Common myeloid progenitor, CD34-positive (primary cell): ENCODE measurements around the gene ATRX. TPM values are rescaled to one million over a fixed set of nuclear protein-coding genes. Genes with fewer than 3 reads are reported as not detected.
"Not testable (repeated sequence)": the region's sequence is repeated elsewhere in the genome, so short reads cannot be mapped to it uniquely, and the experiment has no call there.

Experiments
- CTCF ChIA-PET: fragments of 350-600 bp; sonication (Branson Sonifier 250); formaldehyde crosslinking; loops from one replicate; lab custom pipeline; 2021; ENCODE audit warnings: antibody characterized with exemption; lab: Charles Lee
- POLR2A ChIA-PET: fragments of 350-600 bp; sonication (Branson Sonifier 250); formaldehyde crosslinking; loops from one replicate; lab custom pipeline; 2021; ENCODE audit warnings: antibody characterized with exemption; lab: Charles Lee
- DNase-seq, 3 donors: peaks; one replicate each; pipeline versions ENCODE4 v3.0.0 to v3.0.0-alpha.2; 2013
- H3K27ac ChIP-seq, 2 experiments: 1 replicate in 1 of 2; 2 replicates in 1 of 2; pipeline ENCODE4 v1.7.0; 2013; ENCODE audit warnings: inconsistent platforms in 2 of 2, low read length in 2 of 2, mild to moderate bottlenecking in 2 of 2, low read depth in 1 of 2, moderate library complexity in 1 of 2; ENCODE audit not compliant: severe bottlenecking in 2 of 2, insufficient read depth in 1 of 2, poor library complexity in 1 of 2
- H3K27me3 ChIP-seq, 5 experiments: replicated peaks in 2 of 5; 1 replicate in 3 of 5; 2 replicates in 2 of 5; pipeline versions ENCODE4 v1.6.1 to v1.7.0; 2013; ENCODE audit warnings: low read length in 4 of 5, mild to moderate bottlenecking in 2 of 5, moderate library complexity in 2 of 5, inconsistent platforms in 1 of 5; ENCODE audit not compliant: insufficient read depth in 5 of 5, control insufficient read depth in 4 of 5
- H3K36me3 ChIP-seq, 4 experiments: 1 replicate in 2 of 4; 2 replicates in 2 of 4; pipeline versions ENCODE4 v1.6.1 to v1.7.0; 2013; ENCODE audit warnings: low read length in 3 of 4, control low read depth in 1 of 4, mild to moderate bottlenecking in 1 of 4; ENCODE audit not compliant: control insufficient read depth in 4 of 4, insufficient read depth in 4 of 4
- H3K4me1 ChIP-seq, 4 experiments: 1 replicate in 3 of 4; 2 replicates in 1 of 4; pipeline versions ENCODE4 v1.6.1 to v1.7.1; 2013; ENCODE audit warnings: low read length in 3 of 4, mild to moderate bottlenecking in 3 of 4, control low read depth in 1 of 4, inconsistent platforms in 1 of 4, moderate library complexity in 1 of 4; ENCODE audit not compliant: control insufficient read depth in 4 of 4, insufficient read depth in 4 of 4; ENCODE audit errors: control extremely low read depth in 1 of 4
- H3K4me3 ChIP-seq, 7 experiments: 1 replicate in 4 of 7; 2 replicates in 3 of 7; pipeline versions ENCODE4 v1.5.1 to v1.7.0; 2013; ENCODE audit warnings: mild to moderate bottlenecking in 7 of 7, low read length in 6 of 7, moderate library complexity in 6 of 7, inconsistent platforms in 2 of 7, low read depth in 2 of 7, control low read depth in 1 of 7; ENCODE audit not compliant: insufficient read depth in 4 of 7, control insufficient read depth in 1 of 7; ENCODE audit errors: extremely low read depth in 1 of 7
- H3K9me3 ChIP-seq, 5 experiments: 1 replicate in 4 of 5; 2 replicates in 1 of 5; pipeline versions ENCODE4 v1.6.1 to v1.7.1; 2013; ENCODE audit warnings: low read length in 4 of 5, mild to moderate bottlenecking in 2 of 5, inconsistent platforms in 1 of 5, low read depth in 1 of 5, moderate library complexity in 1 of 5; ENCODE audit not compliant: control insufficient read depth in 4 of 5, insufficient read depth in 2 of 5; ENCODE audit errors: control extremely low read depth in 1 of 5
- WGBS: methylation state at CpG from one replicate; pipeline ENCODE4 v1.1.5; 2013; ENCODE audit not compliant: insufficient coverage; 5-methylcytosine and 5-hydroxymethylcytosine counted together
- polyA plus RNA-seq: library from polyadenylated mRNA; unstranded; fragments of 120-200 nt; gene quantifications from one replicate; pipeline ENCODE4 v1.2.1, GENCODE V29; 2013

The ATRX gene
- polyA plus RNA-seq: 84.2 TPM

GRCh38 chrX:77785486-77786364 lies at the start of gene ATRX:
Gene ATRX (minus strand): TSS chrX:77786216. CDS start chrX:77786001, 215 bp downstream.
- Histone ChIP-seq H3K4me3 (peak within 1 kb of the TSS; percentile 57 to 90 (median 76)), H3K4me1 (peaks cover 2 to 22% (median 8%) of the 10 kb centered on the region in 4 experiments), H3K27ac (peak within 1 kb of the TSS; percentile 91 to 96), H3K36me3 (no peaks in the 10 kb centered on the region), H3K9me3 (no peaks in the 10 kb centered on the region), H3K27me3 (no peaks in the 10 kb centered on the region)
- POLR2A ChIA-PET: no interaction called here
- CTCF ChIA-PET: no interaction called here
- DNase-seq: peak; percentile 85 to 92 (median 92)
- WGBS: 41% methylated on average over 29 of the region's 61 CpGs

GRCh38 chrX:77831544-77831943 lies 45.5 kb upstream of the ATRX start:
- DNase-seq, H3K27ac ChIP-seq, CTCF ChIA-PET, H3K4me3 ChIP-seq, POLR2A ChIA-PET, H3K27me3 ChIP-seq, H3K9me3 ChIP-seq, H3K4me1 ChIP-seq: not testable (repeated sequence)
- H3K36me3 ChIP-seq: peaks cover 0 to 12% (median under 1%) of the 10 kb centered on the region in 4 experiments
- WGBS: 100% methylated on average over 3 of the region's 5 CpGs

- CTCF ChIA-PET, H3K9me3 ChIP-seq, H3K4me3 ChIP-seq, DNase-seq, H3K4me1 ChIP-seq, POLR2A ChIA-PET, H3K27me3 ChIP-seq, H3K27ac ChIP-seq: not testable (repeated sequence)
- no CpG with 5 or more reads among the region's 2 CpGs for WGBS
- H3K36me3 ChIP-seq: peaks cover 0 to 17% (median 2%) of the 10 kb centered on the region in 4 experiments
These were observed 36.0 kb upstream of the ATRX start for GRCh38 chrX:77821989-77822388.

GRCh38 chrX:77820091-77820727 lies 34.2 kb upstream of the ATRX start:
- 91% methylated on average over 6 of the region's 9 CpGs for WGBS
- Histone ChIP-seq H3K4me3 (no peak overlapping the region), H3K27me3 (no peaks in the 10 kb centered on the region), H3K4me1 (no peaks in the 10 kb centered on the region), H3K9me3 (peaks cover 0 to 4% (median 0%) of the 10 kb centered on the region in 5 experiments), H3K36me3 (peaks cover 0 to 10% (median 2%) of the 10 kb centered on the region in 4 experiments), H3K27ac (no peak overlapping the region)
- CTCF ChIA-PET: interaction anchor here (1.5 kb wide), 1 partner anchor 24 kb away, joined by 3 read pairs; no protein-coding TSS in a partner anchor
- DNase-seq: no peak
- POLR2A ChIA-PET: no interaction called here

- H3K27me3 ChIP-seq: no peaks in the 10 kb centered on the region
- WGBS: no CpG with 5 or more reads among the region's 1 CpG
- H3K27ac ChIP-seq: no peak overlapping the region
- no peaks in the 10 kb centered on the region for H3K36me3 ChIP-seq
- no peak overlapping the region for H3K4me3 ChIP-seq
- CTCF ChIA-PET: no interaction called here
- POLR2A ChIA-PET: no interaction called here
- H3K9me3 ChIP-seq: no peaks in the 10 kb centered on the region
- no peak for DNase-seq
- H3K4me1 ChIP-seq: no peaks in the 10 kb centered on the region
These were observed 28.2 kb upstream of the ATRX start for GRCh38 chrX:77814210-77814609.

GRCh38 chrX:77802201-77802600 lies 16.2 kb upstream of the ATRX start:
- no peak overlapping the region for H3K27ac ChIP-seq
- no peak overlapping the region for H3K4me3 ChIP-seq
- no peaks in the 10 kb centered on the region for H3K36me3 ChIP-seq
- no peaks in the 10 kb centered on the region for H3K27me3 ChIP-seq
- H3K9me3 ChIP-seq: no peaks in the 10 kb centered on the region
- DNase-seq: no peak
- ChIA-PET POLR2A (no interaction called here), CTCF (no interaction called here)
- no peaks in the 10 kb centered on the region for H3K4me1 ChIP-seq
- WGBS: no CpG with 5 or more reads among the region's 1 CpG

- no CpG with 5 or more reads among the region's 1 CpG for WGBS
- H3K36me3 ChIP-seq: no peaks in the 10 kb centered on the region
- CTCF ChIA-PET: no interaction called here
These were observed 9.1 kb upstream of the ATRX start for GRCh38 chrX:77795124-77795523.

More at GRCh38 chrX:77795124-77795523, 9.1 kb upstream of the ATRX start:
- no peak for DNase-seq
- Histone ChIP-seq H3K4me3 (no peak overlapping the region), H3K27ac (no peak overlapping the region), H3K27me3 (no peaks in the 10 kb centered on the region), H3K9me3 (peaks cover 0 to 1% (median 0%) of the 10 kb centered on the region in 5 experiments), H3K4me1 (no peaks in the 10 kb centered on the region)
- POLR2A ChIA-PET: no interaction called here
